Brain microvascular endothelial cell (primary cell): ENCODE data around the gene NFU1.

Source experiments
- DNase-seq: peaks from one replicate; pipeline ENCODE4 v3.0.0-alpha.2; 2020
- H3K27ac ChIP-seq: fragments of 250-450 bp; sonication (Bioruptor Pico); 2 replicates; pipeline ENCODE4 v1.5.1; 2020; ENCODE audit warnings: mild to moderate bottlenecking, moderate library complexity
- H3K27me3 ChIP-seq: fragments of 250-450 bp; sonication (Bioruptor Pico); replicated peaks from 2 replicates; pipeline ENCODE4 v1.5.1; 2020; ENCODE audit warnings: mild to moderate bottlenecking
- H3K36me3 ChIP-seq: fragments of 250-450 bp; sonication (Bioruptor Pico); replicated peaks from 2 replicates; pipeline ENCODE4 v1.5.1; 2020; ENCODE audit warnings: mild to moderate bottlenecking
- H3K4me3 ChIP-seq: 2 replicates; pipeline ENCODE4 v1.5.1; 2011; ENCODE audit warnings: low read depth, mild to moderate bottlenecking, control low read depth, low read length, moderate library complexity
- CTCF ChIP-seq: IDR thresholded peaks from 2 replicates; pipeline ENCODE4 v1.5.1; 2011; ENCODE audit warnings: low read depth, mild to moderate bottlenecking, moderate library complexity, low read length, control low read depth, inconsistent platforms; ENCODE audit errors: missing control alignments
- in situ Hi-C: cut with HindIII; loops from 2 replicates; pipeline ENCODE4 v1.10.0; 2017; ENCODE audit warnings: low sequenced_read_pairs, low pct_ligation_motif_present

Gene NFU1

GRCh38 chr2:69353360-69353759, 83.9 kb downstream of the NFU1 start:
- no peak overlapping the region for H3K4me3 ChIP-seq
- H3K36me3 ChIP-seq = peaks cover 67% of the 10 kb centered on the region
- in situ Hi-C loops = no loop called here
- no peak overlapping the region for H3K27ac ChIP-seq
- no peak for DNase-seq
- no peaks in the 10 kb centered on the region for H3K27me3 ChIP-seq
- TF ChIP-seq CTCF = no peak

- in situ Hi-C loops = no loop called here
- Histone ChIP-seq H3K27ac (no peak overlapping the region), H3K27me3 (no peaks in the 10 kb centered on the region), H3K36me3 (peaks cover 64% of the 10 kb centered on the region), H3K4me3 (no peak overlapping the region)
- DNase-seq = no peak
- TF ChIP-seq CTCF = no peak
These were observed 88.5 kb downstream of the NFU1 start for GRCh38 chr2:69348781-69349180.
